GM10248 (cell line): ENCODE results near the gene GAMT.

ENCODE experiments used
- CTCF ChIA-PET: fragments of 300-600 bp; sonication (Branson Sonifier 250); formaldehyde crosslinking; extraction: SDS; loops from one replicate; lab custom pipeline; 2021; ENCODE audit warnings: antibody characterized with exemption; lab: Yijun Ruan, JAX
- POLR2A ChIA-PET: fragments of 350-650 bp; sonication (Branson Sonifier 250); formaldehyde crosslinking; extraction: SDS; loops from one replicate; lab custom pipeline; 2020; ENCODE audit warnings: antibody characterized with exemption; lab: Yijun Ruan, JAX
- DNase-seq: peaks from one replicate; pipeline ENCODE4 v3.0.0; 2012; ENCODE audit errors: extremely low spot score
- TF ChIP-seq, protein P1 (sequence below): IDR thresholded peaks from 2 replicates; pipeline ENCODE4 v1.5.1; 2012; ENCODE audit warnings: mild to moderate bottlenecking, low read depth; ENCODE audit errors: extremely low read depth, missing control alignments, control extremely low read depth

Gene GAMT

DNA sequence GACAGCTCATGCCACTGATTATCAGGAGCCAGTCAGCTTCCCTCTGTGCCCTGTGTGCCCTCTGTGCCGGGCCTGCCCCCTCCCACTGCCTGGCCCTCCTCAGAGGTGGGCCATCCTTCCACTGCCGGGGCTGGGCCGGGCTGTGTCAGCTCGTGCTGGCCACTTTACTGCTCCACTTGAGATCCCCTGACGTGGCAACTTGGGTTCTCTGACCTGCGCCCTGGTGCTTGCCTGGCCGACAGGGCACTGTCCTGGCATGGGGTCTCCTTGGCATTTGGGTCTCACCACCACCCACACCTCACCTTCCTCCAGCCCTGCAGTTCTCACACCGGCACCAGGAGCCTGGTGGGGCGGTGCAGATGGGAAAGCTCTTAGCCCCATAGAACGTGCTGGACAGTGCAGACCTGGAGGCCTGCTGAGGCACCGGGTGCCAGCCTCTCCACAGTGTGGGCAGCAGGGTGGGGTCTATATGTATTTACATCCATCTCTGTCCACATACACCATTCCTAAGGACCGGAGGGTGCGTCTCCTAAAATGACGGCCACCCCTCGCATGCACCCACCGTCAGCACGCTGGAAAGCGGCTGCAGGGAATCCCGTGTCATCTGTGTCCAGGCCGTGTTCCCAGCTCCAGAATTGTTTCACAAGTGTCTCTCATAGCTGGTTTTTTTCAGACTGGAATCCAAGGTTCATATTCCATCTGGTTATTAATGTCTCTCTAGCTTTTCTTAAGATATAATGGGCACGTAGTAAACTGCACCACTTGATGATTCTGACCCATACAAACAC lies 17.8 kb upstream of the GAMT start:
- TF ChIP-seq, protein P1, sequence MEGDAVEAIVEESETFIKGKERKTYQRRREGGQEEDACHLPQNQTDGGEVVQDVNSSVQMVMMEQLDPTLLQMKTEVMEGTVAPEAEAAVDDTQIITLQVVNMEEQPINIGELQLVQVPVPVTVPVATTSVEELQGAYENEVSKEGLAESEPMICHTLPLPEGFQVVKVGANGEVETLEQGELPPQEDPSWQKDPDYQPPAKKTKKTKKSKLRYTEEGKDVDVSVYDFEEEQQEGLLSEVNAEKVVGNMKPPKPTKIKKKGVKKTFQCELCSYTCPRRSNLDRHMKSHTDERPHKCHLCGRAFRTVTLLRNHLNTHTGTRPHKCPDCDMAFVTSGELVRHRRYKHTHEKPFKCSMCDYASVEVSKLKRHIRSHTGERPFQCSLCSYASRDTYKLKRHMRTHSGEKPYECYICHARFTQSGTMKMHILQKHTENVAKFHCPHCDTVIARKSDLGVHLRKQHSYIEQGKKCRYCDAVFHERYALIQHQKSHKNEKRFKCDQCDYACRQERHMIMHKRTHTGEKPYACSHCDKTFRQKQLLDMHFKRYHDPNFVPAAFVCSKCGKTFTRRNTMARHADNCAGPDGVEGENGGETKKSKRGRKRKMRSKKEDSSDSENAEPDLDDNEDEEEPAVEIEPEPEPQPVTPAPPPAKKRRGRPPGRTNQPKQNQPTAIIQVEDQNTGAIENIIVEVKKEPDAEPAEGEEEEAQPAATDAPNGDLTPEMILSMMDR: no peak
- DNase-seq: no peak
- POLR2A ChIA-PET: interaction anchor here (1.2 kb wide), 1 partner anchor 9 kb away, joined by 4 read pairs; no protein-coding TSS in a partner anchor
- CTCF ChIA-PET: interaction anchor here (1.0 to 1.4 kb wide), 3 partner anchors 10 to 140 kb away, joined by 3 read pairs; no protein-coding TSS in a partner anchor

DNA sequence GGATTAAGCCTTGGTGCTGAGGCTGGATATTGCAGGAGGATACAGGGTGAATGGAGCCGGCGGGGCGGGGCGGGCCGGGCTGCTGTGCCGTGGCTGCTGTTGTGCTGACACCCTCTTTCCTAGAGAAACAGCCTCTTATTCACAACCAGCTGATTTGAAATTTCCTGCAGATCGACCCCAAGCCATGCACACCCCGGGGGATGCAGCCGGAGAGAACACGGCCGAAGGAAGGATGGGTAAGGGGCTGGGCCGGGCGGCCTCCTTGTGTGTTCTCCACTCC lies 17.1 kb upstream of the GAMT start:
- DNase-seq: no peak
- ChIA-PET POLR2A (interaction anchor here (1.2 kb wide), 1 partner anchor 9 kb away, joined by 4 read pairs; no protein-coding TSS in a partner anchor), CTCF (interaction anchor here (1.4 kb wide), 2 partner anchors 9 to 139 kb away, joined by 3 read pairs; no protein-coding TSS in a partner anchor)
- TF ChIP-seq, protein P1: no peak

DNA sequence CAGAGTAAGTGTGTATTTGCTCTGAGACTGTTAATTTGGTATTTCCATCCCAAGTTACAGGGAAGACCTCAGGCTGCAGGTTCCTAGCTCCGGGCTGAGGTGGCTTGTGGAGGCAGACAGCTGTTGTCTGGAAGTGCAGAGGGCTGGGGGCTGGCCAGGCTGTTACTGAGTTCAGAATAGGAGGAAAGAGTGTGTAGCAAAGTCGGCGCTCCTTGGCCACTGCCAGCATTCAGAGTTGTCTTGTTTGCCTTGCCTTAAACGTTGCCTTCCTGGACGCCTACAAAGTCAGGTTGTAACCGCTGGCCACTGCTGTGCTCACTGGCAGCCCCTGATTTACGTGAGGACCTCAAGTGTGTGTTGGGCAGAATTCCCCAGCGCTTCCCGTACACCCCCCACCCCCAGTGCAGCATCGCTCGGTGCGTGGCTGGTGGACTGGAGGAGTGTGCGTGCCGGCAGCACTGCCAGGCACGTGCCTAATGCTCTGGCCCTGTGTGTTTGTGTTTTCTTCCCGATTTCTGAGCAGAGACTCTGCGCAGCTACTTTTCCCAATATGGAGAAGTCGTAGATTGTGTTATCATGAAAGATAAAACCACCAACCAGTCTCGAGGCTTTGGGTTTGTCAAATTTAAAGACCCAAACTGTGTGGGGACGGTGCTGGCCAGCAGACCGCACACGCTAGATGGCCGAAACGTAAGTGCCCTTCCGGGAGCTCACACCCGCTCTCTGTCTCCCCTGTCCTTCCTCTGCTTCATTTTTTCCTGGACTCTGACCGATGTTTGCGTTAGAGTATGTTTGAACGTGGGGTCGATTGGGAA lies 16.5 kb upstream of the GAMT start:
- DNase-seq: no peak
- ChIA-PET CTCF (interaction anchor here (1.3 to 1.4 kb wide), 2 partner anchors 9 to 26 kb away, joined by 3 to 4 read pairs; no protein-coding TSS in a partner anchor), POLR2A (interaction anchor here (1.2 kb wide), 1 partner anchor 8 kb away, joined by 4 read pairs; no protein-coding TSS in a partner anchor)
- TF ChIP-seq, protein P1: no peak

DNA sequence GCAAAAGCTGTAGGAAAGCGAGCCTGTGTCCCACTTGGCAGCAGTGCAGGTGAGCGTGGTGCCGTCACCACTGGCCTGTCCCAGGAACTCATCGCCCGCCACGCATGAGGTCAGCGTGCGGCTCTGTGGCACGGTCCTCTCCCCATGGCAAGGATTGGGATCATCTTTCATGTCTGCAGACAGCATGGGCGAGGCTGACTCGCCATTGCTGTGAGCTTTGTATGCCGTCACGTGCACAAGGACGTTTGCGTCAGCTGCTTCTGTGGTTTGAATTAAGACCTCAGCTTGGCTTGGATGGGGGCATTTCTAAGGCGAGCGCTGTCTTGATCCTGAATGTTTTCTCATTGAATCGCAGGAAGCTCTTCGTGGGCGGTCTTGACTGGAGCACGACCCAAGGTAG lies 15.8 kb upstream of the GAMT start:
- TF ChIP-seq, protein P1: no peak
- ChIA-PET CTCF (interaction anchor here (1.3 kb wide), 1 partner anchor 27 kb away, joined by 4 read pairs; no protein-coding TSS in a partner anchor), POLR2A (no interaction called here)
- DNase-seq: no peak

DNA sequence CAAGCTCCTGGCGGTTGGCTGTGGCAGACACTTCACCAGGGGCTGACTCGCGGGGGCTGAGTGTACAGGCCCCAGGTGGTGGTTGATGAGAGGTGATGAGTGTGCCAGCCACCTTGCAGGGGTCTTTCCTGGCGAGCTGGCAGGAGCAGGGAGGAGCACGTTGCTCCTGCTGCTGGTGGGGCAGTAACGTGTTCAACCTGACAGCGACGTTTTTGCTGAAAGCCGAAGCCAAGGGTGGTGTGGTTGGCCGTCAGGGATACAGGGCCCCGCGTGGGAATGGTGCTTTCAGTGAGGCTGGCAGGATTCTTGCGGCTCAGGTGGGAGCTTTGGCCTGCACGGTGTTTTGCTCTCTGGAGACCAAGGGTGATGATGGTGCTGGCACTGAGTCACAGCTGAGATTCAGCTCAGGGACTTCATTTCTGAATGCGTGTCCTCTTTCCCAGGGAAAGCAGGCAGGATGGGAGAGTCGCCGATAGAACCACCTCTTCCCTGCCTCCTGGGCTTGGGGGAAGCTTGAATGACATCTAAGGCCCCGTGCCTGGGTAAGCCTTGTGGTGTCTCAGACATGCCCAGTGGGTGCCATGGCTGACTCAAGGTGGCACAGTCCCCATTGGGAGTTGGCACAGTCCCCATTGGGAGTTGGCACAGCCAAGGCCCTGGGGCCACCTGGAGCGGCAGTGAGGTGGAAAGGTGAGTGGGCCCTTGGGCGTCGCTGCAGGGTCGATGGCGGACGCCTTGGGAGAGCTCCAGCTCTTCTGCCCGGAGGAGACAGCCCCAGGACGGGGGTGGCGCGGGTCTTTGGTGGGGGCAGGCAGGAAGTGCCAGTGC lies 14.9 kb upstream of the GAMT start:
- CTCF ChIA-PET: no interaction called here

More for the DNA sequence above, 14.9 kb upstream of the GAMT start:
- POLR2A ChIA-PET: no interaction called here
- TF ChIP-seq, protein P1: no peak
- DNase-seq: no peak
